AG20443 (cell line): Measurements from ENCODE around the gene RBKS.
"Not testable (repeated sequence)": the region's sequence is repeated elsewhere in the genome, so short reads cannot be mapped to it uniquely, and the experiment has no call there.

Source experiments
- DNase-seq: peaks from one replicate; pipeline ENCODE4 v3.0.0; 2012; ENCODE audit warnings: low spot score, mixed read lengths

RBKS gene

GRCh38 chr2:27762951-27763906 lies 127.0 kb downstream of the RBKS start:
- peak; percentile 26 for DNase-seq

- DNase-seq = no peak
Measured at GRCh38 chr2:27756544-27757498, 133.4 kb downstream of the RBKS start.

GRCh38 chr2:27756091-27756490 lies 134.1 kb downstream of the RBKS start:
- no peak for DNase-seq

- no peak for DNase-seq
Measured at GRCh38 chr2:27754831-27755230, 135.4 kb downstream of the RBKS start.

- DNase-seq = peak; percentile 84
Measured at GRCh38 chr2:27754138-27754588, 136.0 kb downstream of the RBKS start.

- DNase-seq = no peak
Measured at GRCh38 chr2:27752551-27753237, 137.5 kb downstream of the RBKS start.

GRCh38 chr2:27751377-27751776 lies 138.8 kb downstream of the RBKS start:
- no peak for DNase-seq

GRCh38 chr2:27748803-27749554 lies 141.2 kb downstream of the RBKS start:
- not testable (repeated sequence) for DNase-seq

GRCh38 chr2:27747827-27748352 lies 142.3 kb downstream of the RBKS start:
- DNase-seq = no peak

GRCh38 chr2:27746325-27746724 lies 143.9 kb downstream of the RBKS start:
- DNase-seq = no peak

- not testable (repeated sequence) for DNase-seq
Measured at GRCh38 chr2:27745494-27745893, 144.7 kb downstream of the RBKS start.

GRCh38 chr2:27742571-27742970 lies 147.6 kb downstream of the RBKS start:
- DNase-seq = no peak

GRCh38 chr2:27741673-27742072 lies 148.5 kb downstream of the RBKS start:
- DNase-seq = no peak

GRCh38 chr2:27739058-27739373 lies 151.2 kb downstream of the RBKS start:
- DNase-seq = no peak

GRCh38 chr2:27738349-27739057 lies 151.7 kb downstream of the RBKS start:
- no peak for DNase-seq

- DNase-seq = peak; percentile 53
Measured at GRCh38 chr2:27737676-27738348, 152.4 kb downstream of the RBKS start.

- DNase-seq = no peak
Measured at GRCh38 chr2:27736890-27737204, 153.3 kb downstream of the RBKS start.

- DNase-seq = no peak
Measured at GRCh38 chr2:27736031-27736889, 153.9 kb downstream of the RBKS start.
